IPS-NIHi7 (cell line): ENCODE measurements around the gene BBOX1.
"Not testable (repeated sequence)": the region's sequence is repeated elsewhere in the genome, so short reads cannot be mapped to it uniquely, and the experiment has no call there.

Experiments
- DNase-seq: peaks from one replicate; pipeline ENCODE4 v3.0.0; 2012; ENCODE audit warnings: mixed read lengths; ENCODE audit errors: extremely low spot score

BBOX1 gene

DNA sequence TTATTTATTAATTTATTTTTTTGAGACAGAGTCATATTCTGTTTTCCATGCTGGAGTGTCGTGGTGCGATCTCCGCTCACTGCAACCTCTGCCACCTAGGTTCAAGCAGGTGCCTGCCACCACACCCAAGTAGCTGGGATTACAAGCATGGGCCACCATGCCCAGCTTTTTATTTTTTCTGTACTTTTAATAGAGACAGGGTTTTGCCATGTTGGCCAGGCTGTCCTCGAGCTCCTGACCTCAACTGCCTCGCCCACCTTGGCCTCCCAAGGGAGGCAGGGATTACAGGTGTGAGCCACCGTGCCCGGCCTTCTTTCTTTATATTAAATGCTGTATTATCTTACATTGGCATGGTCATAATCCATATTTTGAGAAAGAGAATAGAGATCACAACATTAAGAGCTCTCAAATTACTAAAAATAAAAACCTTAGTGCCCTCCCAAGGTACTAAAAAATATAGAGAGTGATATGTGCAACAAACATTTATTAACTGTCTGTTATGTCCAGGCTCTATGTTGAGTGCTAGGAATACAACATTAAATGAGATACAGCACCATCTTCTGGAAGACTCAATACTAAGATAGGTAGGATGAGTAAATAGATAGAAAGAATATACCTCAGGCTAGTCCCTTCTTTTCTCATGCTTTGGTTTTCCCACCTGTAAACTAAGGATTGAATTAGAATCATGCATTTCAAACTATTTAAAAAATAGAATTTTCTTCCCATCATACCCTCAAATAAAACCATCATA lies 84.1 kb downstream of the BBOX1 start:
- DNase-seq = no peak

DNA sequence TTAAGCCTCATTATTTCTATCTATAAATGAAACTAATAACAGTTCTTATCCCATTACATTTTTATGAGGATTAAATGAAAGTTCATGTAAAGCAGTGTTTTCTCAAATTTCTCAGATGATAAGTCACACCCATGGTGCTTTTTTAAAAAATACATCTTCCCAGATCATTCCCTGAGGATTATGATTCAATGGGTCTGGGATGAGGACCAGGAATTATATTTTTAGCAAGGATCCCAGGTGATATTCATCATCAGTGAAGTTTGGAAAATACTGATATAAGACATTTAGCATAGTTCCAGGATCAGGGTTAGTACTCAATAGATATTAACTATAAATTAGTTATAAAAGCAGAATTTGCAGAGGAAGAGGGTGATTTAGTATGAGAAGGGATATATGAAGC lies 89.1 kb downstream of the BBOX1 start:
- no peak for DNase-seq

DNA sequence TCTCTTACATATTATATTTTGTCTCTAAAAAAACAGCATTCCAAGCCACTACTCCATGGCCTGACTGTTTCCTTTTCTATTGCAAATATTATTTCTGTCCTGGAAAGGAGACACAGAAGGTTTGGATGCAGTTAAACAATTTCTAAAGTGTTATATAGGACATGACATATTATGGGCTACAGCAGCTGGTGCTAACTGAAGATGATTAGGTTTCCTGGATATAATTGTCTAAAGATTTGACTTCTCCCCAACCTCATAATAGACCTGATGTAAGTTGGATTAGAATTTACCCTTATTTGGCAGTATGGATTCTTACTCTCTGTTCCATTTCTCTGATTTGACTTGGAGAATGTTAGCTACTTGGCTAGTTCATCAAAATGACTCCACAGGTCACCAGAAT lies 90.2 kb downstream of the BBOX1 start:
- DNase-seq = no peak

DNA sequence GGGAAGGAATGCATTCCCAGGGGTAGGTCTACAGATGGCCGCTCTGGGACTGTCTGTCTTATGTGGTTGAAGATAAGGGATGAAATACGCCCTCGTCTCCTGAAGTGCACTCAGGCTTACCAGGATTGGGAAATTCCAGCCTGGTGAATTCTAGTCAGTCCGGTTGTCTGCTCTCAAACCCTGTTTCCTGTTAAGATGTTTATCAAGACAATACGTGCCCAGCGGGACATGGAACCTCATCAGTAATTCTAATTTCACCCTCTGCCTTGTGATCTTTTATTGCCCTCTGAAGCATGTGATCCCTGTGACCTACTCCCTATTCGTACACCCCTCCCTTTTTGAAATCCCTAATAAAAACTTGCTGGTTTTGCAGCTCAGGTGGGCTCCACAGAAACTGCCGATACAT lies 95.3 kb downstream of the BBOX1 start:
- not testable (repeated sequence) for DNase-seq

DNA sequence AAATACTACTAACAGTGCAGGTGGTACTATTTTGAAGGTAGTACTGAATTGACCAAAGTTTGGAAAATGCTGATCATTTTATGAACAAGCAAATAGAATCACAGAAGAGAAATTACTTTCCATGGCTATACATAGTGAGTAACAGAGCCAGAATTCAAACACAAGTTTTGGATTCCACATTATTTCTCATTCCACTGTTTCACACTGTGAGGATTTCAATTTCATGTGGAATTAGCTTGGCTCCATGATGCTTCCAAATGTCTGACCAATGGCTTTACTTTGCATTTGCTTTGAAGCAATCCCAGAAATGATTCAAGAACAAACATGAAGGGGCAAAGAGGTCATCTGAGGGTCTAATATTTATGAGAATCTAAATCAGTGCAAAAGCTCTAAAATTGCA lies 98.1 kb downstream of the BBOX1 start:
- DNase-seq = no peak

DNA sequence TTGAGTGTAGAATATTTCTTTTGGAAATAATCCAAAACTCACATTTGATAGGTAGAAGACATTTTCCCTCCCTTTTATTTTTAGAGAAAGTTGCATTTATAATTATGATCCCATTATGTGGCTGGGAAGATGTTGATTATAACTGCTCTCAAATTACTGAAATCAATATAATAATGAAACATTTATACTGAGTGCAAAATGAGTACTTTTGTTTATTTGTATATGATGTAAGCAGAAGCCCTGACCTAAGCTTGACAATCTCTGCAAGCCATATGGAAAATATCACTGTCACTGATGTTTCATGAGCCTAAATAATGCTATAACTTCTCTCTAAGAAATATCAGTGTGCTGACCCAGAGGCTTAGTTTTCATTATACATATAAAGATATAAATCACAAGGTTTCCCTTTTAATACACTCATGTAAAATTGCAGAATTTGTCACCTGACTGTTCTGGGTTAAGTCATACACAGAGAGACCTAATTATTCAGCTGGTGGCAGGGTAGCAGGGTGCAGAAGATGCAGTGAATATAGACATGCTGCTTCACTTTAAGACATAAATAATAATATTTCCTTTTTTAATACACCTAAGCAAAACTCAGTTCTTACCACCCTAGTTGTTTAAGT lies 99.2 kb downstream of the BBOX1 start:
- DNase-seq = no peak

DNA sequence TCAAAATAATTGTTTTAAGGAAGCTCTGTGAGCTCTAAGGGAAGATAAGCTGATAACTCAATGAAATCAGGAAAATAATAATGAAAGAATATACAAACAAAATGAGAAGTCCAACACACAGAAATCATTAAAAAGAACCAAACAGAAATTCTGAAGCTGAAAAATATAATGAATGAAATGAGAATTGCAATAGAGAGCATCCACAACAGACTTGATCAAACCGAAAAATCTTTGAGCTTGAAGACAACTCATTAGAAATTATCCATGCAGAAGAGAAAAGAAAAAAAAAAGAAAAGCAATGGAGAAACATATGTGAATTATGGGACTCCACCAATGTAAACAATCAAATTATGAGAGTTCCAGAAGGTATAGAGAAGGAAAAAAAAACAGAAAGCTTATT lies 101.0 kb downstream of the BBOX1 start:
- no peak for DNase-seq

DNA sequence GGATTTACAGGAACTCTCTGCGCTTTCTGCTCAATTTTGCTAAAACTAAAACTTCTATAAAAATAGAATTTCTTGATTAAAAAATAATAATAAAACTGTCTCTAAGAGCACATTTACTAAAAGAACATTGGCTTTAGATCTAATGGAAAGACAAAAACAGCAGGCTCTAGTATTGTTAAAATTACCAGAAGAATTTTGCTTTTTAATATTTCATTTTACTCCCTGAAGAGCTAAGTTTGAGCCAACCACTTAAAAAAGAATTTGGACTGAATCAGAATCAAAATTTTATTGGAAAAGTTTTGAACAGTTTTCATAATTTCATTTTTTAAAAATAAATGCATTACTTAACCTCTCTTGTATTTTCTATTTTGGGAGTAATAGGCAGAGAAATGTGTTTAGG lies 107.3 kb downstream of the BBOX1 start:
- no peak for DNase-seq

DNA sequence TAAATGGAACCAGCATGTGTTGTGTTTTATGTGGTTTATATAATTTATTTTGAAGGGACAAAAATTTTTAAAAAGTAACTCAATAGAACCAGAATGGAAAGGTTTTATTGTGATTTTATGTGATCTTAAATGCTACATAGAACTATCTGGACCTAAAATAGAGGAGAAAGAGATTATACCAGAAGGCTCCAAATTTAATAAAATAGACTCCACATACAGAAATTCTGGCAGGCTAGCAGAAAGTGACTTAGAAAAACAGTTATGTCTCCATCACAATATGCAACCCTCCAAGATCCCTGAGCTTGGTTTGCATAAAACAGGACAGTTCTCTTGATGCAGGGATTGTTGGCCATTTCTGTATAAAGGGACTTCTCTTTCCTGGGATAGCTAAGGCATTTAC lies 107.9 kb downstream of the BBOX1 start:
- DNase-seq = no peak

DNA sequence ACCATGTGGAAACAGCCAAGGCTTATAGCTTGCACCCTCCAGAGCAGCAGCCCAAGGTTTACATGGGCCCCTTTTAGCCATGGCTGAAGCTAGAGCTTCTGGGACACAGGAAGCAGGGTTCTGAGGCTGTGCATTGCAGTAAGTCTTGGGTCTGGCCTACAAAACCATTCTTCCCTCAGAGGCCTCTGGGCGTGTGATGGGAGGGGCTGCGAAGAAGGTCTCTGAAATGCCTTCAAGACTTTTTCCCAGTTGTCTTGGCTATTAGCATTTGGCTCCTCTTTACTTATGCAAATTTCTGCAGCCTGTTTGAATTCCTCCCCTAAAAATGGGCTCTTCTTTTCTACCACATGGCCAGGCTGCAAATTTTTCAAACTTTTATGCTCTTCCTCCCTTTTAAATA lies 109.5 kb downstream of the BBOX1 start:
- no peak for DNase-seq

DNA sequence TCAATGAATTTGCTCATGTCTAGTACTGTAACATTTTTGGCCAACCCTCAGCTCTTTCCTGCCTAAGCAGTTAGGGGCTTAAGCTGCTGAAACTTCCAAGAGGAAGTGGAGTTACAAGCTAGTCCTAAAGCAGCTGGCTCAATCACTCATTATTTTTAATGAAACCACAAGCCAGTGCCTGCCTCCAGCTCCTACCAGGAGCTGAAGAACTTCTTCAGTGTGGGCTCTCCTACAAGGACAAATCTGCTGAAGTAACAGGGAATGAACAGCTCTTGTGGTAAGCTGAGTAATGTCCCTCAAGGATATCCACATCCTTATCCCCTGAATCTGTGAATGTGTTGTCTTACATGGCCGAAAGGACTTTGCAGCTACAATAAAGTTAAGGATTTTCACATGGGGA lies 112.5 kb downstream of the BBOX1 start:
- DNase-seq = no peak

DNA sequence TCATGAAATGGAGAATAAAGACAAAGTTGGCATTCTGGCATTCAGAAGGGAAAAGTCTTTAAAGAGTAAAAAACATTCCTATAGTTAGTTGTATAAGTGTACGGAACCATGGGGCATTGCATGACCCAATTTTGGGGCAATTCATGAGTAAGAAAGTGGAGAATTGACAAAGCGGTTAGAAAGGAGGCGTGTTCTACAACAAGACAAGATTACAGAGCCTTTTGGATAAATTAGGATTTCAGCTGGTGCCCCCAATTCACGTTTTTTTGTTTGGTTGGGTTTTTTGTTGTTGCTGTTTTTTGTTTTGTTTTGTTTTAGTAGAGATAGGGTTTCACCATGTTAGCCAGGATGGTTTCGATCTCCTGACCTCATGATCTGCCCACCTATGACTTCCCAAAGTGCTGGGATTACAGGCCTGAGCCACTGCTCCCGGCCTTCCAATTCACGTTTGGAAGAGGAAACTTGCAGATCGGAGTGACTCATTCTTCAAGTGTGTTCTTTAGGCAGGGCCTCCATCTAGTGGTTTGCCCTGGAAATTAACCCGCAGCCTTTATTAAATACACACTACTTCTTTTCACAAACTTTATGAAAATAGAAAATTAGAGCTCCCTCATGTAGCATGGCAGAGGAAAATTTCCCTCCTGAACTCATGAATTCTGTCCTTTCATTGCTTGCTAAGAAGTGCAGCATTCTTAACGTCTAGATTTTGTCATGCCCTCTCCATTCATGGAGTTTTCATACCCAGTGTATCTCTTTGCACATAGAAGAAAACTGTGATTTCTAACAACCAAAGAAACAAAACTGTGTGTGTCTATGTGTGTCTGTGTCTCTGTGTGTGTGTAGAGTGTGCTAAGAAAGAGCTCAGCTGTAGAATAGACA lies 118.1 kb downstream of the BBOX1 start:
- DNase-seq = peak; percentile 79

DNA sequence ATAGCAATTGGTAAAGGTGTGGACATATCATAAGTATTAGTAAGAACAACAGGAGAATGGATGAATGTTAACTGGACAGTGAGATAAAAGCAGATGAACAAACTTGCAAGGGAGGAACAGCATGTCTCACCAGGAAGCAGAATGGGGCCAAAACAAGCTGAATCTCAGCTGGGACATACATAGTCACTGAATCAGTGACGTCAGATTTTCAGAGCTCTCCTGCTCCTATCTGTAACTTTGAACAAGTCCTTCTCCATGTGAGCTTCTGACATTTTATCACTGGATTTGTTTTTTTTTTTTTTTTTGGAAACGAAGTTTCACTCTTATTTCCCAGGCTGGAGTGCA lies 118.7 kb downstream of the BBOX1 start:
- DNase-seq = no peak

DNA sequence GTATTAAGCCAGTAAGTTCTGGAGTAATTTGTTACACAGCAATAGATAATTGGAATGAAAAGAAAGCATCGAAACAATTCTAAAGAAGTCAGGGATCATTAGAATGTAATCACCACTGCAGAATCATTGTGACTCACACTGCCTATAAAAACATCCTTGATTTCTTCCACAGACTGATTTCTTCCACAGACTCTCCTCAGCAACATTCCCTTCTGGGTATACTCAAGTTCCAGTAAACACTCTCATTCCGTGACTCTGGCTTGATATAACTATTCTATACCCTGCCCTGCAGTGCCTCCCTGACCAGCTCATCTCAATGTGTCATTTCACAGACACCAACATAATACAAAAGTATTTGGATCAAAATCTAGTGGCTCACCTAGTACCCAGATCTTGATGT lies 120.5 kb downstream of the BBOX1 start:
- no peak for DNase-seq

DNA sequence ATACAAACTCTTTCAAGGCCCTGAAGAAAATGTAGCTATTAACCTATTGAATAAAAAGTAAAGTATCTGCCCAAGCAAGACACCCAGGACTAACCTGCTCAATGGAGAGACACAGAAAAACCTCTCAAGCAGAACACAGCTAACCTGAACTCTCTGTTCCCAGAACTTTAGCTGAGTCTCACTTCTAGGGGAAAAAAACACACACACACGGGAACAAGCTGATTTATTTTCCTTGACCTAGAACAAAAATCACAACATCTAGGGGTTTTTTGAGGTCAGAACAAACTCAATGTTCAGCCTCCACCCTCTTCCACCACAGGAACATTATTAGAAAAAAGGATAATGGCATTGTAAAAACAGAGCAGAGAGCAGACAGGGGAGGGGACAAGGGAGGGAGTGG lies 121.6 kb downstream of the BBOX1 start:
- no peak for DNase-seq

DNA sequence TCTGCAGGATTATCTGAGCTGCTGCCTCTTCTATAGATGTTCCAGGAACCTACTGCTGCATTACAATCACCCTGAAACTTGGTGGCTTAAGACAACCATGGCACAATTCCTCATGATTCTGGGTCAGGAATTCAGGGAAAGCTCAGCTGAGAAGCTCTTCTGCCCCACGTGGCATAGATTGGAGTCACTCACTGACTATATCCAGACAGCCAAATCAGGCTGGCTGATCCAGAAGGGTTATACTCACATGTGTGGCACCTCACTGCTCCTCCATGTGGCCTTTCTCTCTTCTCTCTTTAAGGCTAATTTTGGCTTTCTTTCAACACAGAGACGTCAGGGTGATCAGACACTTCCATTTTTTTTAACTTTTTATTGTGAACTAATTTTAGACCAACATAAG lies 125.5 kb downstream of the BBOX1 start:
- no peak for DNase-seq

DNA sequence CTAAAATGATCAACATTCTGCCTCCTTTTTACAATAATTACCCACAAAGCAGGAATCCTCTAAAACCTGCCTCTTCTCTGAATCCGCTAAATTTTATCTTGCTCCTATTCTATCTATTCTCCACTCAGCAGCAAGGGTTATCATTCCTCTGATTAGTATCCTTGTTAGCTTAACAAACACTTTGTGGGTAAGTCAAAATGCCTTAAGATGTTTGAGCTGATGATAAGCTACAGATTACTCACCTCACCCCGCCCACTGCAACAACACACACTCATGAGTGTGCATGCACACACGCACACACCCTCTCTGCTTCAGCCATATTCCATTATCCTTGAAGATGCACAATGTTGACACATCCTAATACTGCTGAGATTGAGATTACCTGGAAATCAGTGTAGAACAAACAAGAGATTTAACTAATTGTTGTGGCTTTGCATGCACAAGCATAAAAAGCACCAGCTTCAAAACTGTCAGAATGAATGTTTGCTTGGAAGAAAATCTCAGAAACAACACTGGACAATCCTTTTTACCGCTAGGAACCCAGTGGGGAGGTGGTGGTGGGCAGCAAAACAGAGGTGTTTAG lies 130.9 kb downstream of the BBOX1 start:
- no peak for DNase-seq

DNA sequence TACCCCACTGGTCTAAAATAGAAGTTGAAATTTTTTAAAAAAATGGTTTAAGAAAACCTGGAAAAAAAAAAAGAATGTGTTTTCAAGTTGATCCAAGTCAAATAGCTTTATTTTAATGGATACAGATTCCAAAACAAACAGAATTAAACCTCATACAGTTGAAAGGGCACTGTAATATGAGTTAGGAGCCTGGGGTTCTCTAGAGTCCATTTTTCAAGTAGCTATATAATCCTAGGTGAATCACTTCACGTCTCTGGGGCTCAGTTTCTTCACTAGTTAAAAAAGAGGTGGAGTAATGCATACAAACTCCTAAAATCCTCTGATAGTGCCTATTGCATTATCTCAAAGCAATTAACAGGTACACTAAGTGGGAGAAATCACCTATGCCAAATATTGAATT lies 132.9 kb downstream of the BBOX1 start:
- no peak for DNase-seq

DNA sequence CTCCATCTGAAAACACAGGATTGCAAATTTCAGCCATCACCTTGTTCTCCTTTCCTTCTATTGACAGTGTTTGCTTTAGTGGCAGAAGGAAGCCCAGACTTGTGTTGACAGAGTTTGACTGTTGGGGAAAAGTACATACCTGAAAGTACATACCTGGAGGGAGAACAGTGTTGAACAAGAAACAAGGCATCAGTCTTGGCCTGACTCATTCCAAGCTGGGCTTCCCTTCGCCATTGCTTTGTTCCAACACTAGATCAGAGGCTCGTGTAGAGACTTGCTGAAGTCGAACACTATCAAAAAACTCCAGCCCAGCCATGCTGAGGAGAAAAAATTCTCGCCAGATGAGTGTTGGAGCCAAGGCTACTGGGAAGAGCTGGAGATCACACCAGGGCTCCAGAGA lies 133.4 kb downstream of the BBOX1 start:
- DNase-seq = no peak

DNA sequence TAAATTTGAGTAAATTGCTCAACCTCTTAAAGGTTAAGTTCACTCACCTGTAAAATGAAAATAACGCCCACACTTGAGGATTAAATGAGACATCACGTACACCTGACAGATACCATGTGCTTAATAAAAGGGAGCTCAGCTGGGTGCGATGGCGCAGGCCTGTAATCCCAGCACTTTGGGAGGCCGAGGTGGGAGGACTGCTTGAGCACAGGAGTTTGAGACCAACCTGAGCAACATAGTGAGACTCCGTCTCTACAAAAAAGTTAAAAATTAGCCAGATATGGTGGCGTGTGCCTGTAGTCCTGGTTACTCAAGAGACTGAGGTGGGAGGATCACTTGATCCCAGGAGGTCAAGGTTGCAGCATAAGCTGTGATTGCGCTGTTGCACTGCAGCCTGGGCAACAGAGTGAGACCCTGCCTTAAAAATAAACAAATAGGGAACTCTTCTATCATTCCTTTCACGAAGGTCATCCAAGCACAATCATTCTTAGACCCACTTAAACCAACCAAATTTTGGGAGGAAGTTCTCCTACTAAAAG lies 134.1 kb downstream of the BBOX1 start:
- DNase-seq = no peak

DNA sequence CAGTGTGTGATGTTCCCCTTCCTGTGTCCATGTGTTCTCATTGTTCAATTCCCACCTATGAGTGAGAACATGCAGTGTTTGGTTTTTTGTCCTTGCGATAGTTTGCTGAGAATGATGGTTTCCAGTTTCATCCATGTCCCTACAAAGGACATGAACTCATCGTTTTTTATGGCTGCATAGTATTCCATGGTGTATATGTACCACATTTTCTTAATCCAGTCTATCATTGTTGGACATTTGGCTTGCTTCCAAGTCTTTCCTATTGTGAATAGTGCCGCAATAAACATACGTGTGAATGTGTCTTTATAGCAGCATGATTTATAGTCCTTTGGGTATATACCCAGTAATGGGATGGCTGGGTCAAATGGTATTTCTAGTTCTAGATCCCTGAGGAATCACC lies 134.9 kb downstream of the BBOX1 start:
- not testable (repeated sequence) for DNase-seq
